ENCODE data around the gene PRKCB.

DNA sequence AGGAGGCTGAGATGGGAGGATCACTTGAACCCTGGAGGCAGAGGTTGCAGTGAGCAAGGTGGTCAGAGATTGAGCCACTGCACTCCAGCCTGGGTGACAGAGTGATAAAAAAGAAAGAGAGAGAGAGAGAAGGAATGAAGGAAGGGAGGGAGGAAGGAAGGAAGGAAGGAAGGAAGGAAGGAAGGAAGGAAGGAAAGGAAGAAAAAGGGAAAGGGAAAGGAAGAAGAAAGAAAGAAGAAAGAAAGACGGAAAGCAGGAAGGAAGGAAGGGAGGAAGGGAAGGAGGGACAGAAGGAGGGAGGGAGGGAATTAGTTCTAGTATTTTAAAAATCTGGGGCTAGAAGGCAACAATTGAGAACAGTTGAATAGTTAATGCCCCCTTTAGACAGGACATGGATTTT, 258.9 kb downstream of the PRKCB start:
- TF ChIP-seq POLR2A (IDR thresholded peaks at IDR 0.05; ENCODE audit: extremely low read depth, insufficient read length) (no peak), MYC (IDR thresholded peaks at IDR 0.05; ENCODE audit: low read depth, low read length) (no peak)
- TF ChIP-seq, protein P1, sequence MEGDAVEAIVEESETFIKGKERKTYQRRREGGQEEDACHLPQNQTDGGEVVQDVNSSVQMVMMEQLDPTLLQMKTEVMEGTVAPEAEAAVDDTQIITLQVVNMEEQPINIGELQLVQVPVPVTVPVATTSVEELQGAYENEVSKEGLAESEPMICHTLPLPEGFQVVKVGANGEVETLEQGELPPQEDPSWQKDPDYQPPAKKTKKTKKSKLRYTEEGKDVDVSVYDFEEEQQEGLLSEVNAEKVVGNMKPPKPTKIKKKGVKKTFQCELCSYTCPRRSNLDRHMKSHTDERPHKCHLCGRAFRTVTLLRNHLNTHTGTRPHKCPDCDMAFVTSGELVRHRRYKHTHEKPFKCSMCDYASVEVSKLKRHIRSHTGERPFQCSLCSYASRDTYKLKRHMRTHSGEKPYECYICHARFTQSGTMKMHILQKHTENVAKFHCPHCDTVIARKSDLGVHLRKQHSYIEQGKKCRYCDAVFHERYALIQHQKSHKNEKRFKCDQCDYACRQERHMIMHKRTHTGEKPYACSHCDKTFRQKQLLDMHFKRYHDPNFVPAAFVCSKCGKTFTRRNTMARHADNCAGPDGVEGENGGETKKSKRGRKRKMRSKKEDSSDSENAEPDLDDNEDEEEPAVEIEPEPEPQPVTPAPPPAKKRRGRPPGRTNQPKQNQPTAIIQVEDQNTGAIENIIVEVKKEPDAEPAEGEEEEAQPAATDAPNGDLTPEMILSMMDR (IDR thresholded peaks at IDR 0.05; ENCODE audit: low read depth, low read length) = no peak
- TF ChIP-seq, protein P2, sequence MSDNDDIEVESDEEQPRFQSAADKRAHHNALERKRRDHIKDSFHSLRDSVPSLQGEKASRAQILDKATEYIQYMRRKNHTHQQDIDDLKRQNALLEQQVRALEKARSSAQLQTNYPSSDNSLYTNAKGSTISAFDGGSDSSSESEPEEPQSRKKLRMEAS (IDR thresholded peaks at IDR 0.05; ENCODE audit: low read depth, low read length) = no peak

All from NB4 (cell line).